ENCODE results near the gene HEMGN. TPM values are rescaled to one million over a fixed set of nuclear protein-coding genes. Genes with fewer than 3 reads are reported as not detected.

HEMGN gene, protein sequence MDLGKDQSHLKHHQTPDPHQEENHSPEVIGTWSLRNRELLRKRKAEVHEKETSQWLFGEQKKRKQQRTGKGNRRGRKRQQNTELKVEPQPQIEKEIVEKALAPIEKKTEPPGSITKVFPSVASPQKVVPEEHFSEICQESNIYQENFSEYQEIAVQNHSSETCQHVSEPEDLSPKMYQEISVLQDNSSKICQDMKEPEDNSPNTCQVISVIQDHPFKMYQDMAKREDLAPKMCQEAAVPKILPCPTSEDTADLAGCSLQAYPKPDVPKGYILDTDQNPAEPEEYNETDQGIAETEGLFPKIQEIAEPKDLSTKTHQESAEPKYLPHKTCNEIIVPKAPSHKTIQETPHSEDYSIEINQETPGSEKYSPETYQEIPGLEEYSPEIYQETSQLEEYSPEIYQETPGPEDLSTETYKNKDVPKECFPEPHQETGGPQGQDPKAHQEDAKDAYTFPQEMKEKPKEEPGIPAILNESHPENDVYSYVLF
- not detected in 2 replicates for total RNA-seq (2014; rRNA removed; shearing (Covaris generic))

DNA sequence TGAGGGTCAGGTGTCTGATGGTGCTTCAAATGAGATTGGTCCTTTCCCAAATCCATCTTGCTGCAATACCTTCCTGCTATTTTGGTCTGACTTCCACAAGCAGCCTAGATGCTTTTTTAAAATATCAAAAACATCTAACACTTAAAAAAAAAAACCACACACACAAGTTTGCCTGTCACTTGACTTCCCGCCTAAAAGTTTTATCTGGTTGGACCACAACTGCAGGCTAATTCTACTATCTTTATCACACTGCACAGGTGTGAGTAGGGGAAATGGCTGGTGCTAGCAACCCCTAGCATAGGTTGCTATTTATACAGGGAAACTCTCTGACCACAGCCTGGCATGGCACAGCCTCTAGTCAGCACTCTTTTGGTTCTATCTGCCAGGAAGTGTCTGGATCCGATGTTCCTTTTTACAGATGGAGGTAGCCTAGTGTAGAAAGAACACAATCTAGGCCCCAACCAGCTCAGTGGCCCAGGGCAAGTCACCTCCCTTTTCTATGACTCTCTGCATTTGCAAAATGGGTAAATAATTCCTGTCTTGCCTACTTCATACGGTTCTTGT lies at the start of gene HEMGN:
HEMGN (minus strand) TSS at position 92 of the 564 bp plus-strand sequence; CDS start at position 56, 36 bp downstream.
- H3K27me3 ChIP-seq: peaks cover 41% of the 10 kb centered on the region
- no peaks in the 10 kb centered on the region for H3K4me1 ChIP-seq
- H3K9me3 ChIP-seq (replicated peaks): no peaks in the 10 kb centered on the region
- H3K4me3 ChIP-seq: no peak within 1 kb of the TSS
- no peak within 1 kb of the TSS for H3K27ac ChIP-seq
- no peaks in the 10 kb centered on the region for H3K36me3 ChIP-seq
- no peak for DNase-seq

DNA sequence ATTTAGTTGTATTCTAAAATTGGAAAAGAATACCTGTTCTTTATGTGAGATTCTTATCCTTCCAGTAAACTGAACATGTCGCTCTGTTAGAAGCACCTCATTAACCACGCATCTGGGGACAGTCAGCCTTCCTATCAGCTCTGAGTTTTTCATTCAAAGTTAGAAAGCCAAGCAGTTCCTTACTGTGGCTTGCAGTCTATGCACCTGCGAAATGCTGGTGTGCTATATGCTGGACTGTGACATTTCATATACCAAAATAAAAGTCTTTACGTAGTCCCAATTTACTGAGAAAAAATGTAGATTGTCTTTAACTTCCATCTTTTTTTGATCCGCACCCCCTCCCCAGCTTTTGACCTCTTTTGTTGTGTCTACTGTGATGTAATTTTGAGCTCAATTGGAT lies 49.5 kb upstream of the HEMGN start:
- no peak overlapping the region for H3K27ac ChIP-seq
- DNase-seq: no peak
- no peaks in the 10 kb centered on the region for H3K27me3 ChIP-seq
- peaks cover 3% of the 10 kb centered on the region; the same call in 1 of the 2 replicates for H3K36me3 ChIP-seq
- no peaks in the 10 kb centered on the region for H3K9me3 ChIP-seq (replicated peaks)
- no peak overlapping the region for H3K4me3 ChIP-seq
- H3K4me1 ChIP-seq: peaks cover 17% of the 10 kb centered on the region

DNA sequence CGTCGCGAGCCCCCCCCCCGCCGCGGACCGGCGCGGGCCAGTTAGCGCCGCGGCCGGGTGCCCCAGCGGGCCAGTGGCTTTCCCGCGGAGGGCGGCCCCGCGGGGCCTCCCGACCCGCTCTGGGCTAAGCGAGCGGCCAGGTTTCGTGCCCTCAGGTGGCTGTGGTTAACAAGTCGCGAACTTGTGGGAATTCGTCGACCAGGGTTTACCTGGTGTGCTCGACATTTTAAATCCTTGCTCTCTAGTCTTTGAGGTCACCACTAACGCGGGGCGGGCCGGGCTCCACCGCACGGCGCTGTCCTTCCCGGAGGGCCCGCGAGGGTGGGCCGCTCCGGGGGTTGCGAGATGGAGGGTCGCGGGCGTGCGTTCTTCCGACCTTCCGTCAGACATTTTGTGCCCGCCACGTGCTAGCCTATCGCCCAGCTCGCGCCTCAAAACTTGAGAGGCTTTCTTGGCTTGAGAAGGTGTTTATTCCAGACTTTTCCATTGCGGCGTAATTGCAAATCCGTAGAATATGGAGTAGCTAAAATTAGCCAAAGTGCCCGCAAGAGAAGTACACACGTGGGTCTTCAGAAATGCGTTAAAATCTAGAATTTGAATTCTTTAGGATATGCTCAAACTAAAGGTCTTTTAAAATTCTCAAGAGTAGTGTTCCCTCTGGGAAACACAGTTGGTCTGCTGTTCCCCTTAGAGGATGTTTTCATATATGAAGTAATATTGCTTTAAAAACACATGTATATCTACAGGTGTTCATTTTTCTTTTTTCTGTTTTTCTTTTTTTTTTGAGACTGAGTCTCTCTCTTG lies 47.3 kb upstream of the HEMGN start:
- peak overlapping the region; percentile 95 for H3K4me3 ChIP-seq
- no peaks in the 10 kb centered on the region for H3K27me3 ChIP-seq
- peaks cover 33% of the 10 kb centered on the region for H3K4me1 ChIP-seq
- no peaks in the 10 kb centered on the region for H3K36me3 ChIP-seq
- no peaks in the 10 kb centered on the region for H3K9me3 ChIP-seq (replicated peaks)
- H3K27ac ChIP-seq: peak overlapping the region; percentile 98
- peak in 1 of 2 experiments; percentile 45 for DNase-seq

DNA sequence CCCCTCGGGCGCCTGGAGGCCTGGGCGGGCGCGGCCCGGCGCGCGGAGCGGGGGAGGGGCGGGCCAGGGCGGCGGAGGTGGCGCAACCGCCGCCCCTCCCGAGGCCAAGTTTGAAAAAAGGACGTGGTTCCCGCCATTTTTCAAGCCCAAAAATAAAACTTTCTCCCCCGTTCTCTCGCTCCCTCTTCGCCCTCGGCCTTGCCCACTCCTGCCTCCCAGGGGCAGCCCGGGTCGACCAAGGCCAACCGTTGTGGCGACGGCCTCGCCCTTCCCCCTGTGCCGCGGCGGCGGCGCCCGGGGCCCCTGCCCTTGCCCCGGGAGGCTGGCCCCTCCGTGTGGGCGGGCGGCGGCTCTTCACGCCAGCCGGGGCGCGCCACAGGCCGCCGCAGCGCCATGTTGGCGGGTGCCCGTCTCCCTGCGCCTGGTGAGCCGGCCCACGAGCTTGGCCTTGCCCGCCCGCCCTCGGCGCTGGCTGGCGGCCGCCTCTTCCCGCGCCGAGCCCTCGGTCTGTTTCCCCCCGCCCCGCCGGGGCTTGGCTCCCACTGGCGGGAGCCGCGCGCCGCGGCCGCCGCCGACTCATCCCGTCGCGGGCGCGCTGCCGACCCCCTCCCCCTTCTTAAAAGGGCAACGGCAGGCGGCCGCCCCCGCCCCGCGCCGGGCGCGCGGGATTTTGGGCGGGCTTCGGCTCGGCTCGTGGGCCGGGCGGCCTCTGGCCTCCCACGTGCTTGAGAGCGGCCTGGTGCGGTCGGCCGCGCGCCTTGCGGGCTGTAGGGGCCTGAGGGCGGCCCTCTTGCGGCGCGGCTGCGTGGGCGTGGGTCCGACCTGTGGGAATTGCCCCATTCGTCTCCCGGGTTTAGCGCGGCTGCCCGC lies 46.5 kb upstream of the HEMGN start:
- DNase-seq: peak; percentile 75
- no peaks in the 10 kb centered on the region for H3K27me3 ChIP-seq
- no peaks in the 10 kb centered on the region for H3K9me3 ChIP-seq (replicated peaks)
- peaks cover 33% of the 10 kb centered on the region for H3K4me1 ChIP-seq
- H3K36me3 ChIP-seq: no peaks in the 10 kb centered on the region
- peak overlapping the region; percentile 98 for H3K27ac ChIP-seq
- H3K4me3 ChIP-seq: peak overlapping the region; percentile 95

DNA sequence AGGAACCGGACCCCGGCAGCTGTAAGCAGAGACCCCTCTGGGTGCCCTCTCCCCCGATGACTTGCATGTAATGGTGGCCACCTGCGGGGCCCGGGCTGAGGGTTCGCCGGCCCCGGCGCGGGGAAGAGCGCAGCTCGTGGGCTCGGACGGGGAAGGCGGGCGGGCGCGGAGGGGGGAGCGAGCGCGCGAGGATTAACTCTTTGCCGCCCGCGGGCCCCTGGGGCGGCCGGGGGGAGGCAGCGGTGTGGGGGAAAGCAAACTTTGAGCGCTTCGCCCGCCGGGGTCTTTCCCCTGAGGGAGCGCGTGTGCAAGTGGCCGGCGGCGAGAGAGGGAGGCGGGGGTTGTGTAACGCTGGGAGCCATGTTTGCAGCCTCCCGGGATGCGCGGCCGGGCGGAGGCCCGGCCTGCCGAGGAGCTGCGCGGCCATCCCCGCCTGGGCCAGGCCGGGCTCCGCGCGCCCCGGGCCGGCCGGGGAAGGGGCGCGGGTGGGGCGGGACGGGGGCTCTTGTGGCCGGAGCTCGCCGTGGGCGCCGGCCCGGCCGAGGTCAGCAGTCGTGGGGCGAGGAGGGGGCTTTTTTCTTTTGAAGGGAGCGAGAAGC lies 45.7 kb upstream of the HEMGN start:
- H3K4me3 ChIP-seq: peak overlapping the region; percentile 95
- H3K36me3 ChIP-seq: no peaks in the 10 kb centered on the region
- H3K27me3 ChIP-seq: no peaks in the 10 kb centered on the region
- peaks cover 33% of the 10 kb centered on the region for H3K4me1 ChIP-seq
- peak; percentile 60 to 70 for DNase-seq
- H3K27ac ChIP-seq: peak overlapping the region; percentile 98
- no peaks in the 10 kb centered on the region for H3K9me3 ChIP-seq (replicated peaks)

DNA sequence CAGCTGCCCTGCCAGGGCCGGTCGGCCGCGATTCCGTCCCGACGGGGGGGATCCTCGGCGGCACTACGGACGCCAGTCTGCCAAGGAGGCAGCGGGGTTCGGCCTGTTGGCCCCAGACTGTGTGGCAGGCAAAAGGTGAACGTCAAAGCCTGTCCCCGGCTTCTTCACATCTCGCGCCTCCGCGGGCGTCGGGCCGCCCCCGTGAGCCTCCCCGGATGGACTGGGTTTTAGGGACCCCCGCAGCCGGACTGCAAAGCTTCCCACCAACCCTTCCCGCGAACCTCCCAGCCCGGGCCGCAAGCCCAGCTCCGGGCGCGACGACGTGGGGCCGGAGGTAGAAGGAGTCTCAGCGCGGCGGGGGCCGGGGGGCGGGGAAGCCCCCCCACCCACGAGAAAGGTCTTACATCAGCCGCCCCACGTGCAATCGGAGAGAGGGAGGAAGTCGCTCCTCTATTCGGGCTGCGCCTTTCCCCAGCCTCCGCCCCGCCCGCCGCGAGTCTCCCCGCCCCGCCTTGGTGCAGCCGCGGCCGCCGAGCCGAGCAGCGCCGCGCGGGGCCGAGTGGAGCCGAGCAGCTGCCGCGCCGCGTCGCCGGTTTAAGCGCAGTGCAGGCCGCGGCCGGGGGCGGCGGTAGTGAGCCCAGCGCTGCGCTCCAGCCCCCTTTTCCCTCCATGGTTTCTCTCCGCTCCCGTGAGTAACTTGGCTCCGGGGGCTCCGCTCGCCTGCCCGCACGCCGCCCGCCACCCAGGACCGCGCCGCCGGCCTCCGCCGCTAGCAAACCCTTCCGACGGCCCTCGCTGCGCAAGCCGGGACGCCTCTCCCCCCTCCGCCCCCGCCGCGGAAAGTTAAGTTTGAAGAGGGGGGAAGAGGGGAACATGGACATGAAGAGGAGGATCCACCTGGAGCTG lies 45.0 kb upstream of the HEMGN start, which contains the start of gene ANP32B:
ANP32B (plus strand) TSS at position 659 of the 906 bp plus-strand sequence; CDS start at position 874, 215 bp downstream.
- peak within 1 kb of the TSS; percentile 98 for H3K27ac ChIP-seq
- peak within 1 kb of the TSS; percentile 95 for H3K4me3 ChIP-seq
- peaks cover 33% of the 10 kb centered on the region for H3K4me1 ChIP-seq
- DNase-seq: peak; percentile 94
- H3K27me3 ChIP-seq: no peaks in the 10 kb centered on the region
- no peaks in the 10 kb centered on the region for H3K9me3 ChIP-seq (replicated peaks)
- no peaks in the 10 kb centered on the region for H3K36me3 ChIP-seq

DNA sequence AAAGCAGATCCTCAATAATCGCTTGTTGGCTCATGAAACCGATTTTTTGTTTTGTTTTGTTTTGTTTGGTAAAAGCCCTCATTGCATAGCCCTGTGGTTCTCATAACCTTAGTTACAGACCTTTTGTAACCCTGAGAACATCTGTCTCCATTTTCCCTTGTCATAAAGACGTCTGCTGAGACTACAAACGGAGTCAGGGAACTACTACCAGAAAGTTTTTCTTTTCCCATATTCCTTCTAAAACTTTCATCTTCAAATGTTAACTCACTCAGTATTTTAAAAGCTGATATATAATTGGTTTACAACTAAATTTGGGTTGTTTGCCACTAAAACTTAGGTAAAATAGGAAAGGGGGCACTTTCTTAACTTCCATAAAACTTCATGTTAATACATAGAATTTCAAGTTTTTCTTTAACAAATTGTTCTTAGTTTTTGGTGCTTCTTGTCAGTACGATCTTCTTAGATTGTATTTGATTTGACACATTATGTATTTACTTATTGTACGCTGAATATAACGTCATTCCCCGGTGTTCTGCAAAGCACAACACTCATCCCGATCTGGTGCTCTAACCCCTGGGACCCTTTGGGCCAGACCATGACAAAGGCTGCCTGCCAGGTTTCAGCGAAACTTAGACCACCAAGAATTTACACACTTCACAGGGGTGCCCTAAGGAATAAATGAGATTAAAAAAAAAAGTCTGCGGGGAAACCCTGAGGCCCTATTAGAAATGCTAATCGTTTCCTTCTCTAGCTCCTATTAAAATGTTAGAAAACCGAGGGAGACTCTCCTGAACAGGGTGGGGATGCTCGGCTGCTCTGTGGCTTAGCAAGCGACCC lies 44.1 kb upstream of the HEMGN start:
- peaks cover 33% of the 10 kb centered on the region for H3K4me1 ChIP-seq
- no peaks in the 10 kb centered on the region for H3K36me3 ChIP-seq
- peak overlapping the region; percentile 98 for H3K27ac ChIP-seq
- H3K4me3 ChIP-seq: peak overlapping the region; percentile 95
- H3K27me3 ChIP-seq: no peaks in the 10 kb centered on the region
- H3K9me3 ChIP-seq (replicated peaks): no peaks in the 10 kb centered on the region
- peak in 1 of 2 experiments; percentile 19 for DNase-seq

DNA sequence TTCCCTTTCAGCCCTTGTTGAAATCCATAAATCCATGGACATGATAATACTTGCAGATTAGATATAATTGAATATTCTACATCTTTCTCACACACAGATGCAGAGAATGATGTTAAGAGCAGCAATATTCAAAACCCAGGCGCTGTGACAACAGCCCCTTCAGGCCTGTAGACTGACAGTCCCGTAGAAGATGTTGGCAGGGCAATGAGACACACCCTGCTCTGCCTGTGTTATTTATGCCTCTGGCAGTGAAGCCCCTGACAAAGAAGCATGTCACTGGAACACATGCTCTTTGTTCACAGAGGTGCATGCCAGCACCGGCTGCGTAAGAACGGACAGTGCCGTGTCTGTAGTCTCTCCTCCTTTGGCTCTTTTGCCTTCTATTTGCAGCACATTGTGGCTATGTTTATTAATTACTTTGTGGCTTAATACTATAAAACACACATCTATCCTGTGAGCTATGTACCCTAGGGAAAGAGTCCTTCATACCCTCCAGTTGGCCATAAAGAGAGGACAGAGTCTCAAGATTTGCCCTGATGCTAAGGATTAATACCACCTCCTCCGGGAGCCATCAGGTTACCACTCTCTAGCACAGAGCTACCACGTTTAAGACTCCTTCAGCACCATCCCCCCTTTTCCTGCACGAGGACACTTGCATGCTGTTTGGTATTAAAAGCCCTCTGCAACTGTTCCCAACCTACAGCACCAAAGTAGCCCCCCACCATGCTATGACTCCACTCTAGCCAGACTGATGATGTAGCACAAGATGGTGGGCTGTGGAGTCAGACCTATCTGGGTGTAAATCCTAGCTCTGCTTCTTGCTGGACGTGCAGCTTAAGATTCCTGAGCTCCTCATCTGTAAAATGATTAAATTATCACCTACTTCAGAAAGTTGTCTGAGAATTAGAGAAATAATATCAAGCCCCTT lies 43.2 kb upstream of the HEMGN start:
- Histone ChIP-seq H3K9me3 (replicated peaks) (no peaks in the 10 kb centered on the region), H3K4me1 (peaks cover 25% of the 10 kb centered on the region), H3K4me3 (no peak overlapping the region; the same call in 1 of the 2 replicates), H3K36me3 (no peaks in the 10 kb centered on the region), H3K27ac (no peak overlapping the region), H3K27me3 (no peaks in the 10 kb centered on the region)
- DNase-seq: peak; percentile 57 to 71

DNA sequence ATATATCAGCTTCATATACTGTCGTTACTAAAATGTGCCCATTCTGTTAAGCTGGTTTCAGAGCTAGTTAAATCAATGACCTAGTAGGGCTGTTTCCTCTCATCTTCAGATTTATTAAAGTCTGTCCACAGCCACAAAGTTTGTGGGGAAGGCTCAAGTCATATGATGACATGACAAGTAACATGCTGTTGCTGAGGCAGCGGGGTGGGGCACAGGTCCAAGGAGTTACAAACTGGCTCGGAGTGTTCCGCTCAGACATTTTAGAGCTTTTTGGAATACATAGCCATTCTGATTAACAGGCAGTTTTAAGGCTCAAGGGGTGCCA lies 42.5 kb upstream of the HEMGN start:
- DNase-seq: no peak
- H3K27me3 ChIP-seq: no peaks in the 10 kb centered on the region

DNA sequence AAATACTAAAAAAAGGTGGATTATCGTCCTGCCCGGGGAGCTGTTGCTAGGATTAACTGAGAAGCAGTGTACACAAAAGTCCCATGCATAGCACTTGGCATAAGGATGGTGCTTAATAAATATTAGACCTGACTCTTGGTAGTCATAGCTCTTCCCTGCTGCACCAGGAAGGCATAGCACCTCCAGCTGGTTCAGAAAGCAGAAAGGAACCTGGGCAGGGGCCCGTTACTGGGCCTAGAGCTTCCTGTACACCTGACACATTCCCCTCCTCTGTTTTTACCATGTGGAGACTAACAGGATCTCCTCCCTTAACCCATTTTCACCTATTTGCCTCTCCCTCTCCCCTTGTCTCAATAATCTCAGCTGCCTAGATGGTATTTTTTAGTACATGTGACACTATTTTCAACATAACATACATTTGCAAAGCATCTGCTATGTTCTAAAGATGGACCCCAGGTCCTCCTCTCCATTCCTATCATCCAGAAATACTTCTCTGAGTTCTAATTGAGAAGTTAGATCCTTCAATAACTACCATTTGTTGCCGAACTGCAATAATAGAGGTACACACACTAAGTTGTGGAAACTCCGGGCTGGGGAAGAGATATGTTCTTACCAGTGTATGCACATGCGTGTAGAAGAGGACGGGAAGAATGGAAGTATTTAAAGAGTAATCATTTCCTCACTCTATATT lies 42.0 kb upstream of the HEMGN start:
- Histone ChIP-seq H3K9me3 (replicated peaks) (peaks cover 3% of the 10 kb centered on the region; the same call in 1 of the 2 replicates), H3K36me3 (no peaks in the 10 kb centered on the region), H3K4me3 (no peak overlapping the region), H3K4me1 (peaks cover 16% of the 10 kb centered on the region), H3K27me3 (no peaks in the 10 kb centered on the region), H3K27ac (no peak overlapping the region)
- no peak for DNase-seq

More for the DNA sequence above, 42.5 kb upstream of the HEMGN start:
- Histone ChIP-seq H3K4me3 (no peak overlapping the region), H3K36me3 (no peaks in the 10 kb centered on the region), H3K4me1 (peaks cover 18% of the 10 kb centered on the region), H3K27ac (no peak overlapping the region), H3K9me3 (replicated peaks) (peaks cover 3% of the 10 kb centered on the region; the same call in 1 of the 2 replicates)

Data from SJCRH30 (cell line).